ENCODE data around the gene MYH14. TPM values are rescaled to one million over a fixed set of nuclear protein-coding genes. Genes with fewer than 3 reads are reported as not detected.

The MYH14 gene
- total and polyA plus RNA-seq, 2 of the 13 experiments (the other 11 are each of a cell fraction or from before 2014, with no cell fraction given), result 5.5 to 5.8 TPM

DNA sequence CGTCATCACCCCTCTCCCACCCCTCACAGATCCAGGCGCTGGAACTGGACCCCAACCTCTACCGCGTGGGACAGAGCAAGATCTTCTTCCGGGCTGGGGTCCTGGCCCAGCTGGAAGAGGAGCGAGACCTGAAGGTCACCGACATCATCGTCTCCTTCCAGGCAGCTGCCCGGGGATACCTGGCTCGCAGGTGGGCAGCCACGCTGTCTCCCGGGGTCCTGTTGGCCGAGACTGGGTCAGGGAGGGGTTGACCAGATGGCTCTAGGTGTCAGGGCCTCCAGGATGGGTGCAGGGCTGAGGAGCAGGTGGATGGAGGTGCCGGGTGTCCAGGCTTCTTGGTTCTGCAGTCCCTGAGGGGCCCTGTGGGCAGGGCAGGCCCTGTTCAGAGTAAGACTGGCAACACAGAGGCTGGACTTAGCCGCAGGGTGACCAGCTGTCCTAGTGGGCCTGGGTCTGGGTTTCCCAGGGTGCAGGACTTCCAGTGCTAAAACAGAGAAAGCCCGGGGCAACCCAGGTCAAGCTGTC is 58.1 kb downstream of the MYH14 start:
- intact Hi-C loops (cut with micrococcal nuclease; ENCODE audit: unreplicated experiment), result loop anchor here (5.0 kb wide), 1 partner anchor 66 kb away; the partner anchor contains the start of gene KCNC3
- Histone ChIP-seq H3K9ac (ENCODE audit: insufficient read depth, low read depth, low read length) (no peak overlapping the region), H3K4me1 (ENCODE audit: insufficient read depth, low read length) (peaks cover 9% of the 10 kb centered on the region), H3K9me3 (ENCODE audit: low read length) (no peaks in the 10 kb centered on the region), H3K4me3 (replicated peaks in 1 of 3; ENCODE audit: insufficient read depth in 1 of 3, low read depth in 2 of 3, low read length in 3 of 3) (no peak overlapping the region), H3K4me2 (ENCODE audit: low read depth, low read length) (no peak overlapping the region), H2AFZ (ENCODE audit: low read length) (no peak overlapping the region), H3K79me2 (ENCODE audit: insufficient read depth, low read length) (no peaks in the 10 kb centered on the region), H3K27me3 (ENCODE audit: control insufficient read depth in 1 of 2, insufficient read depth in 2 of 2, low read length in 2 of 2) (no peaks in the 10 kb centered on the region), H3K36me3 (replicated peaks in 1 of 2; ENCODE audit: control insufficient read depth in 1 of 2, insufficient read depth in 2 of 2, low read length in 2 of 2) (no peaks in the 10 kb centered on the region), H4K20me1 (ENCODE audit: insufficient read depth, low read length) (no peaks in the 10 kb centered on the region), H3K27ac (ENCODE audit: extremely low read length, insufficient read depth, low read length) (no peak overlapping the region)
- 90% methylated on average over 8 of the region's 16 CpGs for WGBS (ENCODE audit: low lambda C conversion rate)
- DNase-seq (ENCODE audit: low spot score) (no peak), FAIRE-seq (no peak), ATAC-seq (no peak)
- BruUV-seq (replicated peaks), result no TSS peak
- ChIA-PET POLR2A (no interaction called here), CTCF (ENCODE audit: low intra/inter-chr PET ratio, low total read pairs) (no interaction called here)
- TF ChIP-seq RBM22 (optimal IDR thresholded peaks at IDR 0.05; ENCODE audit: low read length) (no peak), MTA3 (CRISPR knock-in tag; IDR thresholded peaks at IDR 0.05) (no peak), ZNF556 (CRISPR knock-in tag; IDR thresholded peaks at IDR 0.05; ENCODE audit: borderline replicate concordance) (no peak), ZNF12 (CRISPR knock-in tag; IDR thresholded peaks at IDR 0.05) (no peak), ZNF292 (CRISPR knock-in tag; IDR thresholded peaks at IDR 0.05; ENCODE audit: borderline replicate concordance, low read depth) (no peak), ZSCAN21 (CRISPR knock-in tag; IDR thresholded peaks at IDR 0.05; ENCODE audit: borderline replicate concordance) (no peak), GABPA (IDR thresholded peaks at IDR 0.05; ENCODE audit: low read depth, low read length) (no peak), GABPA (CRISPR knock-in tag; IDR thresholded peaks at IDR 0.05; ENCODE audit: low read depth) (no peak), ATF1 (CRISPR knock-in tag; IDR thresholded peaks at IDR 0.05) (no peak)
- TF ChIP-seq, protein P1, sequence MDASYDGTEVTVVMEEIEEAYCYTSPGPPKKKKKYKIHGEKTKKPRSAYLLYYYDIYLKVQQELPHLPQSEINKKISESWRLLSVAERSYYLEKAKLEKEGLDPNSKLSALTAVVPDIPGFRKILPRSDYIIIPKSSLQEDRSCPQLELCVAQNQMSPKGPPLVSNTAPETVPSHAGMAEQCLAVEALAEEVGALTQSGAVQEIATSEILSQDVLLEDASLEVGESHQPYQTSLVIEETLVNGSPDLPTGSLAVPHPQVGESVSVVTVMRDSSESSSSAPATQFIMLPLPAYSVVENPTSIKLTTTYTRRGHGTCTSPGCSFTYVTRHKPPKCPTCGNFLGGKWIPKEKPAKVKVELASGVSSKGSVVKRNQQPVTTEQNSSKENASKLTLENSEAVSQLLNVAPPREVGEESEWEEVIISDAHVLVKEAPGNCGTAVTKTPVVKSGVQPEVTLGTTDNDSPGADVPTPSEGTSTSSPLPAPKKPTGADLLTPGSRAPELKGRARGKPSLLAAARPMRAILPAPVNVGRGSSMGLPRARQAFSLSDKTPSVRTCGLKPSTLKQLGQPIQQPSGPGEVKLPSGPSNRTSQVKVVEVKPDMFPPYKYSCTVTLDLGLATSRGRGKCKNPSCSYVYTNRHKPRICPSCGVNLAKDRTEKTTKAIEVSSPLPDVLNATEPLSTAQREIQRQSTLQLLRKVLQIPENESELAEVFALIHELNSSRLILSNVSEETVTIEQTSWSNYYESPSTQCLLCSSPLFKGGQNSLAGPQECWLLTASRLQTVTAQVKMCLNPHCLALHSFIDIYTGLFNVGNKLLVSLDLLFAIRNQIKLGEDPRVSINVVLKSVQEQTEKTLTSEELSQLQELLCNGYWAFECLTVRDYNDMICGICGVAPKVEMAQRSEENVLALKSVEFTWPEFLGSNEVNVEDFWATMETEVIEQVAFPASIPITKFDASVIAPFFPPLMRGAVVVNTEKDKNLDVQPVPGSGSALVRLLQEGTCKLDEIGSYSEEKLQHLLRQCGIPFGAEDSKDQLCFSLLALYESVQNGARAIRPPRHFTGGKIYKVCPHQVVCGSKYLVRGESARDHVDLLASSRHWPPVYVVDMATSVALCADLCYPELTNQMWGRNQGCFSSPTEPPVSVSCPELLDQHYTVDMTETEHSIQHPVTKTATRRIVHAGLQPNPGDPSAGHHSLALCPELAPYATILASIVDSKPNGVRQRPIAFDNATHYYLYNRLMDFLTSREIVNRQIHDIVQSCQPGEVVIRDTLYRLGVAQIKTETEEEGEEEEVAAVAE (CRISPR knock-in tag; IDR thresholded peaks at IDR 0.05; ENCODE audit: borderline replicate concordance), result no peak
- TF ChIP-seq, protein P2, sequence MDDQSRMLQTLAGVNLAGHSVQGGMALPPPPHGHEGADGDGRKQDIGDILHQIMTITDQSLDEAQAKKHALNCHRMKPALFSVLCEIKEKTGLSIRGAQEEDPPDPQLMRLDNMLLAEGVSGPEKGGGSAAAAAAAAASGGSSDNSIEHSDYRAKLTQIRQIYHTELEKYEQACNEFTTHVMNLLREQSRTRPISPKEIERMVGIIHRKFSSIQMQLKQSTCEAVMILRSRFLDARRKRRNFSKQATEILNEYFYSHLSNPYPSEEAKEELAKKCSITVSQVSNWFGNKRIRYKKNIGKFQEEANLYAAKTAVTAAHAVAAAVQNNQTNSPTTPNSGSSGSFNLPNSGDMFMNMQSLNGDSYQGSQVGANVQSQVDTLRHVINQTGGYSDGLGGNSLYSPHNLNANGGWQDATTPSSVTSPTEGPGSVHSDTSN (CRISPR knock-in tag; IDR thresholded peaks at IDR 0.05; ENCODE audit: borderline replicate concordance), result no peak
- in situ Hi-C loops (cut with HindIII; ENCODE audit: extremely low pct_ligation_motif_present, low pct_unique_long_range_greater_than_20kb), result loop anchor here (5.0 kb wide), 1 partner anchor 66 kb away; the partner anchor contains the start of gene KCNC3
